Activated CD8-positive, alpha-beta memory T cell treated with anti-CD3 and anti-CD28 coated beads, Interleukin-2, amount 50 U/mL, for 4 hours (primary cell): ENCODE measurements around the gene FHOD3.

Experiments used
- DNase-seq: peaks from one replicate; pipeline ENCODE4 v3.0.0-alpha.2; 2020

FHOD3 gene

DNA sequence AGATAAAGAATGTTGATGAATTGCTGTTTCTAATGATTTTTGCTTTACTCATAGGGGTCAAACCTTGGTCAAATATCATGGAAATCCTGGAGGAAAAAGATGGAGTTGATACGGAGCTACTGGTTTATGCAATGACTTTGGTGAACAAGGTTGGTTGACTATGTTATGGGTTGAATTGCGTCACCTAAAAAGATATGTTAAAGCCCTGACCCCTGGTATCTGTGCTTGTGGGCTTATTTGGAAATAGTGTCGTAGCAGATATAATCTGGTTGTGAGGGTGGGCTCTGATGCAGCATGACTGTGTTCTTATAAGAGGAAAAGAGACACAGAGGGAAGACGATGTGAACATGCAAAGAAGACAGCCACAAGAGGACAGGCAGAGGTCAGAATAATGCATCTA lies 305.1 kb downstream of the FHOD3 start:
- DNase-seq: no peak

DNA sequence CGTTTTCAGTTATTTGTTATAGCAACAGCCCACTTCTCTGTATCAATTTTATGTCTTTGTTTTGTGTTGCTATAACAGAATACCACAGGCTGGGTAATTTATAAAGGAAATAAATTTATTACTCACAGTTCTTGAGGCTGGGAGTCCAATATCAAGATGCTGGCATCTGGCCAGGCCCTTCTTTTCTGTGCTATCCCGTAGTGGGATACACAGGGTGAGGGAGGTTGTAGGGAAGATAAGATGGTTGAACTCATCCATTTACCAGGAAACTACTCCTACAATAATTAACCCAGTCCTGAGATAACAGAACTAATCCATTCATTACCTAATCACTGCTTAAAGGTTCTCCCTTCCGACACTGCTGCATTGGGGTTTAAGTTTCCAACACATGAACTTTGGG lies 310.6 kb downstream of the FHOD3 start:
- no peak for DNase-seq

DNA sequence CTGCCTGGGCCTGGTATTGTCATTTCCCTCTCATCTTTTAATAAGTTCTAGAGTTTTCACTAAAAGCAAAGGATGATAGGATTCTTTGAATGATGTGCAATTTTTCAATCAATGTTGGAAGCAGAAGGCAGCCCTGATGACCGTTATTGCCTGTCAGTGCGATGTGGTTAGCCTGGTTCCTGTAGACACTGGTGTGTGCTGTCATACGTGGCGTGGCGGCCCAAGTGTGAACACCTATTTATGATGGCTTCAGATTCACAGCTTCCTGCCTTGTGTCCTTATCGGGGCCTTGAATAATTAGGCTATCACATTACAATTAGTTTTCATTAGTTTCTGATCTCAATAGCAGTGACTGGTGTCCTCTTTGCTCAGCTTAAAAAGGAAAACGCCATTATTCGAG lies 312.7 kb downstream of the FHOD3 start:
- DNase-seq: no peak

DNA sequence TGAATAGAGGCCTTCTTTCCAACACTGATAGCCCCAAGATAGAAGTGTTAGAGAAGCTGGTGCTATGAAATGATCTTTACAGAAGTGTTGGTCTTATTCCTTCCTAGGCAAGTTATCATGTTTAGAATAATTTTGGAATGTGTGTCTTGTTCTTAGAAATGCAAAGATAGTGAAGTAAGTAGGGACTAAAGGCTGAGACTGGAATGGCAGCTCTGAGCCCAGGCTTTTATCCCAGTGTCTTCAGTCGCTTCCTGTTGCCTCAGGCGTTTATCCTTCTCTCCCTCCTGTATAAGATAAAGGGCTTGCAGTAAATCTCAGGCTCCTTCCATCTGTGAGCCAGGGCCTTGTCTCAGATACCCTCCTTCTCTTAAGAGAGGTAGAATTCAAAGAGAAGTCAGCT lies 313.1 kb downstream of the FHOD3 start:
- DNase-seq: no peak

DNA sequence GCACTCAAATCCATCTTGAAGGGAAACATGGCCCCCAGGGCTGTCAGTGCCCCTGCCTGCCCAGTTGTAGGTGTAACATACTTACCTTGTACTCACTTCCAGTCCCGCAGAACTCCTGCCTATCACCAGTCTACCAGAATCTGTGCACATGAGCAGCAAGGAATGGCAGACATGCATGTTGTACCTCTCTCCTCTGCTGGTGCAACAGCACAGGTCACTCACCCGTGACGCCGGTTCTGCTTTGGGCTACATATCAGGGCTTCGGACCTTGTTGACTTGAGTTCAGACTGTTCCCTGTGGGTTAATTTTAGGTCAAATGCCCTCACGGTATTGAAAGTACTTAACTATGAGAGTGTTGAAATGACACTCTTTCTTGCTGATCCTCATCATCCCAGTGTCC lies 315.6 kb downstream of the FHOD3 start:
- DNase-seq: no peak

DNA sequence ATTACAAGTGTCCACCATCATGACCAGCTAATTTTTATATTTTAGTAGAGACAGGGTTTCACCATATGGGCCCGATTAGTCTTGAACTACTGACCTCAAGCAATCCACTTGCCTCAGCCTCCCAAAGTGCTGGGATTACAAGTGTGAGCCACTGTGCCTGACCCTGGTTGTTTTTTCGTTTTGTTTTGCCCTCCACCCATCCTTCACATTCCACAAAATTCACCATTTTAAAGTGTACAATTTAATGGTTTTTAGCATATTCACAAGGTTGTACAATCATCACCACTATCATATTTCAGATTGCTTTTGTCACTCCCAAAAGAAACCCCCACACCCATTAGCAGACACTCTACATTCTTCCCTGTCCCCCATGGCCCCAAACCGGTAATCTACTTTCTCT lies 316.3 kb downstream of the FHOD3 start:
- DNase-seq: no peak

DNA sequence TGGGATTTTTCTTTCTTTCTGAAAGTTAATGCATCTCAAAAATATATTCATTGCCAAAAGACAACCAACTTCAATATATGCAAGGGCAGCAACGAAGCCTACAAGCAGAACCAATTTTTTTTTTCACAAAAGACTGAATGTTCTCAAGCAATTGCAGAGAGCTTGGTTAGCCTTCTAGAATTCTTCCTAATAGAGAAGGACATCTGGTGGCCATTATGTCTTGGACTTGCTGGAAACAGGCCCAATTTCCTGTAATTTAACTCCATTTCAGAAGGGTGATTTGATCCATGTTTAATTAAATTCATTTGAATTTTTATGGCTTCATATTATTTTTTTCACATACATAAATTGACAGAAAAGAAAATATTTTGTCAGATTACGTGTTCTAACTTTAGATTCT lies 323.3 kb downstream of the FHOD3 start:
- DNase-seq: no peak

DNA sequence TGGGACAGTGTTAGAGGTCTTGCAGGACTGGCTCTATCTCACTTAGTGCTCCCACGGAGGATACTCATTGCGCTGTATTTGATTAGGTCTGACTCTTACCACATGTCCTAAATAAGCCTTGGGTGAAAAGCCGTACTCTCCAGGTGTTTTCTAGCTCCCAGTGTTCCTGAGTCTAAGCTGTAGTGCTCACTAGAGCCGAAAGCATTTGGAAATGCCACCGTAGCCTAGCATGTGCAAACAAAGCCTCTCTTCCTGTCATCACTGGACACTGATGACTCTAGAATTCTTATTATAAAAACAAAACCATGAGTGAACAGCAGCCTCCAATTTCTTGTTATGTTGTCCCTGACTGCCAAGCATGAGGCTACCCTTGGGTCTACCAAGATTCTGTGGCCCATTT lies 325.1 kb downstream of the FHOD3 start:
- DNase-seq: no peak

DNA sequence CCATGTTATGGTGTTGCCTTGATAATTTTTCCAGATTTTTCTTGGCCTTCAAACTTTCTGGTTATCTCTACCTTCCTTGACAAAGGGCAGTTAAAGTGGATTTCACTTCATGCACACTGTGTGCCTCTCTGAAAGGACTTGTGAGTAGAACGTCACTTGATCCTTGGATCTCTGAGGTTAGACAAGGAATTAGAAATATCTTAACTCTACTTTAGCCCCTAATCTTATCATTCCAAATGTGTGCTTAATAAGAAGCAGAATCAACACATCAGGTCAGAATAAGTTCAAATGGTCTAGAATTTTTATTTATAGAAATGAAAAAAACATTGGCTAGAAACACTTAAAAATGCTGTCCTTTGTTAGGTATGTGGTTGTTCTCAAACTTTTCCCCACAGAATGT lies 325.6 kb downstream of the FHOD3 start:
- DNase-seq: no peak

DNA sequence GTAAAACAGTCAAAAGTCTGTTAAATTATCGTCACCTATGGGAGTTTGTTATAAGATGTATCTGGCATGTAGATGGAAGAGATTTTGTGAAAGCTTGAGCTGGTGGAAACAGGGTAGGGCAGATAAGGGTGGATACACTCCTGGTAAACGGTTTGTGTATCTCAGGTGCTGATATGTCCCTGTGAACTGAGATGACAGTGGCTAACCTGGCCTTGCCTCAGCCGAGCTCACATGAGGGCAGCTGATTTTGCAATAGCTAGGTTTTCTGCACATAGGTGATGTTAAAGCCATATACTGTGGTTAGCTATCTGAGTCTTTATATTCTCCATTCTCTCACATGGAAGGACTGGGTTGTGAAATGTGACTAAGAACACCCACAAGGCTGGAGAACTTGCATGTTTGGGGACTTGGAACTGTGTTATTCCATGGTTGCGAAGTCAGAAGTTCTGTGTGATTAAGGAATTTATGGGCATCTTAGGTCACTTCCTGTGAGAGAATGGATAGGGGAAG lies 326.2 kb downstream of the FHOD3 start:
- DNase-seq: no peak

DNA sequence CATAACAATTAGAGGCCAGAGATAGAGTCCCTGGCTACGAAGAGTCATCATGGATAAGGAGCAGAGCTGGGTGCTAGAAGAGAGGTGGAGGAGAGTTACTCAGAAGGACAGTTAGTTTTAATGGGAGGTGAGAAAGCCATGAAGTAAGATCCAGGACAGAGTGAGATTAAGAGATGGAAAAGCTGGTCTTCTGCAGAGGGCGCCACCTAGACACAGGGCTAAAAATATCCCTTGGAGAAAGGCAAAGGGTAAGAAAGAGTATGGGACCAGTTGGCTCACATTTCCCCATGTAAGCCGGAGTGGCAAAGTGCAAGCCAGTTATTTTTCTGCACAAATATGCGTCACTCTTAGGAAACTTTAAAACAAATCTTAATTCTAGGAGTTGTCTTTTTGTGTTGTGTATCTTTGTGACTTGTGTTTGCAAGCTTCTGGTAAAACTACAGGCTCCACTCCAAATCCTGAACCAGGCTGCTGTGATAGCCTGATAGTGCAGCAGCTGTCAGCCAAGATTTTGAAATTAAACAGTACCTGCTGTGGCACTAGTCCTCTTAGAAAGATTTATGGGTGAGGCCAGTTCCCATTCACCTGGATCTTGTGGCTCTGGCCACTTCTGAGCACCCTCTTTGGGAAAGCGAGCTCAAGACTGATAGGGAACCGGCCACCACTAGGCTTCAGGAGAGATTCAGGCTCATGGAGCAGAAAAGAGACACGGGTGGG lies 327.1 kb downstream of the FHOD3 start:
- no peak for DNase-seq

DNA sequence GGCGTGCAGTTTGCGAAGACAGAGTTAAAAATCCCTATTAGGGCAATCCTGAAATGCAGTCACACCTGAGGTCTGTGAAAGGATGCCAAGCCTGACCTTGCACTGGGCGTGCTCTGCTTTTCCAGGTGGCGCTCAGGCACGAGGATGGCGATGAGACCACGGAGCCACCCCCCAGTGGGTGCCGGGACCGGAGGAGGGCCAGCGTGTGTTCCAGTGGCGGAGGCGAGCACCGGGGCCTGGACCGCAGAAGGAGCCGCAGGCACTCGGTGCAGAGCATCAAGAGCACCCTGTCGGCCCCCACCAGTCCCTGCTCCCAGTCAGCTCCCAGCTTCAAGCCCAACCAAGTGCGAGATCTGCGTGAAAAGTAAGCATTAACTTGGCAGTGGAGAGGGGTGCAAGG lies 327.9 kb downstream of the FHOD3 start:
- no peak for DNase-seq

DNA sequence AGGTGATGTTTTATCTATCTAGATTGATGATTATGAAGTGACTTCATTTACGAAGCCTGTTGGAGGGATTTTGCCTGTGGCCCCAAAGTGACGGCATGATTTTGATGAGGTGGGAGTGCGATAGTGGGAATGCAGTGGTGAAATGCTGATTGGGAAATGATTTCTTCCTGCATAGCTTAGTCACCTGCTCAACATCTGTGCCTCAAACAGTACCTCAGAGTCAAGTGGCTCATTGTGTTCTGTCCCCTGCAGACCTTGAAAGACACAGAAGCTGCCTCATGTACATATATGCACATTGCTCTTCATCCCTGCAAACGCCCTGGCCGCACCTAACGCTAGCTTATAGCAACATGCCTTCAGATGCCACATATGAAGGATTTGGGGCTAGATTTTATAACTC lies 330.1 kb downstream of the FHOD3 start:
- DNase-seq: no peak

DNA sequence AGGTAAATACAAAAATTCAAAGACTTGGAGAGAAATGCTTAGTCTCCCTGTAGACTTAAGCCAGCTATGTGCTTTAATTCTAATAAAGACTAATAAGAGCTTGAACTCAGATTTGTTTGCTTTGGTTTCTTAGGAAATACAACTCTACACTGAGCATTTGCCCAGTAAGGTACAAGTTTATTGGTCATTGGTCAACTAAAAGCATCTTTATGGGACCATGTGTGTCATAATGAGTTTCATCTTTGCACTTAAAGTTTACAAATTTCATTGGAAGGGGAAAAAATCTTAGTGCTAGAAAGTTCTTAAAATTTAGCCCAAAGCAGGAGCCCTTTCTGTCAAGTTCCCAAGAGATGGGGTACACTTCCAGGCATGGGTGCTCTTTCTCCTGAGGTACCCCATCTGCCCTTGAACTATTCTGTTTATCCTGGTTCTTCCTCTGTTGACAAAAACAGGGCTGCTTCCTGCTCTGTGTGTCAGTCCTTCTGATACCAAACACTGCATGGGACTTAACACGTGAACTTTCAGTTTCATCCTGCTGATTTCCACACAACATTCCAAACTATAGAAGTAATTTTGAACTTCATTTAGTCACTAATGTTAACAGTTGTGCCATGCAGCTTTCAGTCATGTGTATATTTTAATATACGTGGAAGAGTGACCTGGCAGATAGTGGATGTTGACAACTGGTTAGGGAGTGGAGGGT lies 331.1 kb downstream of the FHOD3 start:
- no peak for DNase-seq

DNA sequence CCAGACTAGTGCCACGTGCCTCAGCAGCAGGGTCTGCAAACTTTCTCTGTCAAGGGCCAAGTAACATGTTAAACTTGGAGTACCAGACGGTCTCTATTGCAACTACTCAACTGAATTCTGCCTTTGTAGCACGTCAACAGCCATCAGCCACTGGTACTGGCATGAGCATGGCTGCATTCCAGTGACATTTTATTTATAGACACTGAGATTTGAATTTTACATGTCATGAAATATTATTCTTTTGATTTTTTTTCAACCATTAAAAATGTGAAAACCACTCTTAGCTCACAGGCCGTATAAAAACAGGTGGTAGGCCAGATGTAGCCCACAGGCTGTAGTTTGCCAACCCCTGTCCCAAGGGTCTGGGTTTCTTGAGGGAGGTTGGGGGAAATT lies 331.6 kb downstream of the FHOD3 start:
- no peak for DNase-seq

DNA sequence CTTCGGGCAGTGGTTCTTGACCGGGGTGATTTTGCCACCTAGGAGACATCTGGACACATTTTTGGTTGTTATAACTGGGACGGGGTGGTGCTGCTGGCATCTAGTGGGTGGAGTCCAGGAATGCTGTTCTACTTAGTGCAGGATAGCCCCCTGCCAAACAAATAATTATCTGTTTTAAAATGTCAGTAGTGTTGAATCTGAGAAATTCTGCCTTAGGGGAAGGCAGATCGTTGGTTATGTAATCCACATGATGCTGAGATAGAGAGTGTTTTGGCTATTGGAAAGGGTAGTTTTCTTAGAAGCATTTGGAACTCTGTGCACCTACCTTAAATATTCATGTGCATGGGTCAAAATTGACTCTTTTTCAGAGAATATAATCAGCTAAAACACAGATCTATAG lies 332.3 kb downstream of the FHOD3 start:
- DNase-seq: no peak

DNA sequence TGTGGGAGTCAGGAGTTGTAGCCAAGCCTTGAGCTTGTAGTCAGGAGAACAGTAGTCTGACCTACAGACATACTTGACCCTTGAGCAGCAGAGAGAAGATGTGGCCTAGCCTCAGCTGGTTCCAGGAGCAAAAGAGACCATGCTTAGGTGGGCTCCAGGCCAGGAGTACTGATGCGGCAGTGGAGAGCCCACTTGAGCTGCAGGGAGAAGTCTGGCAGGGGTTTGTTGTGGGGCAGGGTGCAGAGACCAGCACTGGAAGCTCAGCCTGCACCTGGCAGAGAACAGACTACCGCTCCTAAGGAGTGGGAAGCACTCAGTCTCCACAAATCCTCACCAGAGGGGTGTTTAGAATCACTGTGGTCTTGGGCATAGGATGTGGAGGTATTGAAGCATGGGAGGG lies 333.4 kb downstream of the FHOD3 start:
- no peak for DNase-seq

DNA sequence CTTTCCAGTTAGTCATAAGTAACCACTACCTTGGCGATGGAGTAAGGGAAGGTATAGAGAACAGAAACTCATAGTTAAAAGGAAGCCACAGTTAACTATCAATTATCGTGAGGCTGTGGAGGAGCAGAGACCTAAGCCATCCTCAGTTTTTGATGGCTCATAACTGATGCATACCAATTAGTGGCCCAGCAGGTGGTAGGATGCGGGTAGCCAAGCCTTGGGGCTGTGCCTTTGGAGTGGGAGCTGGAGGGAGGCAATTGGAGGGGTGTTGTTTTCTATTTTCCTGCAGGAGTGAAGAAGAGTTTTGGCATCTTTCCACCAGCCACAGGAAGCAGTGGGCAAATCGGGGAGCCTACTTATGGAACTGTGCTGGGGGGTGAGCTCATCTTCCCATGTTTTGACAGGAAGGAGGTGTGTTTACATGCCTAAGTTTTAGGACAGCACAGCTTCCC lies 336.5 kb downstream of the FHOD3 start:
- no peak for DNase-seq

DNA sequence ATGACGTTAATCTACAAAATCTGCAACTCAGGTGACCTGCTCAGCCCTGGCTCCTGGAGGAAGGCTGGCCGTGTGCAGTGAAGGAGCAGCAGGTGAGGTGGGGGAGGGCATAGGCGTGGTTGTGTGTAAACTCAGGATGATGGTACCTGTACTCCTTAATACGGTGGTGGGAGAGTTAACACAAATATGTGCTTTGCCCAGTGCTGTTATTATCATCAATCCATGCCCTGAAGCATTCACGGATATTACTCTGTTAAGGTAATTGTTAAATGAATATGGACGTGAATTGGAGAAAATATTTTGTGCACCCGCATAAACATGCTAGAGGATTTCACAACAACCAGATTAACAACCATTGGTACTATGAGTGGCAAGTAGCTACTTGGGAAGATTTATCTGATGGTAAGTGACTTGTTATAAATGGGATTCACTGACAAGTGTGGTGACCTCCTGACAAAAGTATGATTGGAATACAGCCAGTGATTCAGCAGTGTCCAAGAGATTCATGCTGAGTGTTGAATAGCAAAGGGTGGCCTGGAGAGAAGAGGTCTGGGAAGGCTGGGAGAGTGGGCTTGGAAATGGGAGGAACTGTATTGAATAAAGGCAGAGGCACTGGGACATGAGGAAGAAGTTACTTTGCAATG lies 337.2 kb downstream of the FHOD3 start:
- DNase-seq: no peak

DNA sequence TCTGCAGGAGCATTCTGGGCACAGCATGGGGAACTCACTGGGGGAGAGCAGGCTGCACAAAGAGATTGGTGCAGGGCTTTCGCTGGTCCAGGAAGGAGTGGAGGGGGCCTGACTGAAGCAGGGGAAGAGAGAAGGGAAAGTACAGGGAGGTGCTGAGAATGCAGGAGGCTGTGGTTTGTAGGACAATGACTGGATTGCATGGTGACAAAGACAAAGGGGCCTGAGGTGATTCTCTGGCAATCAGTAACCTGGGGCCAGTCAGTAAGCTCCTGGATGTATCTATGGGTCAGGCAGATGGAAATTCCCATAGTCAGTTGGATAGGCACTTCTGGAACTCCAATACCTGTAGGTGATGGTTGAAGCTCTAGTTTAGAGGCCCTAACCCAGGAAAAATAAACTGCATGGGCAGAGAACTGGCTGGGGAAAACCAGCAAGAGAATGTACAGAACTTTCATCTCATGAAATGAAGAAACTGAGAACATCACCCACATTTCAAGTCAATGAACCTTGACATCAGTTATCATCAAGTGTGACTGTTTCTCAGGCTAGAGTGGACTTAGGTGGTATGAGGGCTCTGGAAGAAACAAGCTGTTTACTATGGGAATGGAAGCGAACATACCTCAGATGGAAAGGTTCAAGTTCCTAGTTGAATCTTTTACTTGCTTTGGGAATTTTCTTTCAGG lies 338.0 kb downstream of the FHOD3 start:
- DNase-seq: no peak

DNA sequence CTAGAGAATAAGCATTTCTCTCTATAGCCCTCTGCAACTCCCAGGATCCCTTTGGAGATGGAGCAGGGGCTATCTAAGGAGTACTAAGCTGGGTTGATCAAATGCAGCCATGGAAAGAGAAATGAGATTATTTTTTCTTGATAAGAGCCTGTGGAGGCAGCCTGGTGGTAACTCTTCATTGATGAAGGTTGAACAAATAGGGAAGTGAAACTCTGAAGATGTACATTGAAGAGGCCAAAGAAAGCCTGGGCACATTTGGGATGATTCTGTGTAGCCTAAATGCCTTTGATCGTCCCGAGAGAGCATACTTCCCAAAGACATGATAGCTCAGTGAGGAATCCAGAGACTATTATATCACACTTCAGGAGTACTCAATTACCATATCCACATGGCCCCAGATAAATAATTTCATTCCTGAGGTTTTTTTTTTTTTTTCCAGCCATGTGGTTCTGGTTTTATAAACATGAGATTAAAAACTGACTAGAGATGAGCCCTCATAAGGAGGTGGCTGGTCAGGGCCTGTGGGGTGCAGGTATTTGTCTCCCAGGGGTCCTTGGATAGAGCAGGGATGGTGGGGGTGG lies 338.8 kb downstream of the FHOD3 start:
- DNase-seq: no peak

DNA sequence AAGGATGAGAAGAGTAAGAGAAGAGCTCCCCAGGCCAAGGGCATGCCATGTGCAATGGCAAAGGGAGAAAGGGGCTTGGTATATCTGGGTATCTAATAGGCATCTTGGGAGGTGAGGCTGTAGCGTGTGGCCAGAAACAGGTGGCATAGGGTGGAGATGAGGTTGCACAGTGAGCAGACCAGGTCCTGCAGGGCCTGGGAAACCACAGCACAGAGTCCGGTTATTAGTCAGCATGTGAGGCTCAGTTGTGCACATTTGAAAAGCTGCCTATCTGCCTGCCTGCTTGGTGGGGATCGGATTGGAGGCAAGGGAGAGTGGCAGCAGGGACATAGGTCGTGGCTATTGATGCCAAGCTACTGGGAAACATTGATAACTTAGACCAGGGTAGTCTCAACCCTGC lies 340.7 kb downstream of the FHOD3 start:
- no peak for DNase-seq
